Osteoblast (primary cell): ENCODE results near the gene ADAMTS17. TPM values are rescaled to one million over a fixed set of nuclear protein-coding genes. Genes with fewer than 3 reads are reported as not detected.

Experiments
- DNase-seq: peaks from one replicate; pipeline ENCODE4 v3.0.0; 2011; ENCODE audit warnings: low spot score, mixed read lengths; ENCODE audit not compliant: insufficient read length; ENCODE audit errors: missing footprints
- H2AFZ ChIP-seq: 2 replicates; pipeline ENCODE4 v1.6.0; 2011; ENCODE audit warnings: mild to moderate bottlenecking, low read length
- H3K27ac ChIP-seq: 2 replicates; pipeline ENCODE4 v1.5.1; 2011; ENCODE audit warnings: mild to moderate bottlenecking, low read depth, low read length, moderate library complexity
- H3K27me3 ChIP-seq: 2 replicates; pipeline ENCODE4 v1.6.0; 2012; ENCODE audit warnings: mild to moderate bottlenecking, control low read depth, inconsistent platforms, low read length, moderate library complexity; ENCODE audit not compliant: insufficient read depth
- H3K36me3 ChIP-seq: 2 replicates; pipeline ENCODE4 v1.5.1; 2011; ENCODE audit warnings: mild to moderate bottlenecking, low read length, control low read depth, moderate library complexity; ENCODE audit not compliant: insufficient read depth
- H3K4me1 ChIP-seq: 2 replicates; pipeline ENCODE4 v1.5.1; 2011; ENCODE audit warnings: mild to moderate bottlenecking, low read length, control low read depth, moderate library complexity; ENCODE audit not compliant: insufficient read depth
- H3K4me2 ChIP-seq: 2 replicates; pipeline ENCODE4 v1.6.0; 2011; ENCODE audit warnings: mild to moderate bottlenecking, low read length; ENCODE audit not compliant: insufficient read depth
- H3K4me3 ChIP-seq: fragments of 200-600 bp; sonication (generic); 3 replicates; pipeline ENCODE4 v1.5.1; 2012; ENCODE audit warnings: mild to moderate bottlenecking, low read length, inconsistent platforms; ENCODE audit not compliant: insufficient read depth
- H3K79me2 ChIP-seq: 2 replicates; pipeline ENCODE4 v1.6.0; 2012; ENCODE audit warnings: mild to moderate bottlenecking, low read length, control low read depth, inconsistent platforms; ENCODE audit not compliant: insufficient read depth
- H3K9me3 ChIP-seq: 2 replicates; pipeline ENCODE4 v1.5.1; 2011; ENCODE audit warnings: low read depth, low read length, control low read depth
- H4K20me1 ChIP-seq: 2 replicates; pipeline ENCODE4 v1.6.0; 2012; ENCODE audit warnings: mild to moderate bottlenecking, low read length, control low read depth; ENCODE audit not compliant: insufficient read depth
- total RNA-seq: library from RNA; depleted of rRNA; stranded (reverse); fragments of >200 nt; gene quantifications from 2 replicates; pipeline ENCODE4 v1.2.3, GENCODE V29; 2012
- TF ChIP-seq, protein P1 (sequence below): IDR thresholded peaks from 2 replicates; pipeline ENCODE4 v1.5.1; 2011; ENCODE audit warnings: mild to moderate bottlenecking, low read depth, low read length, moderate library complexity; ENCODE audit errors: extremely low read depth

Gene ADAMTS17
- total RNA-seq, 1 donor = under 0.01 TPM

DNA sequence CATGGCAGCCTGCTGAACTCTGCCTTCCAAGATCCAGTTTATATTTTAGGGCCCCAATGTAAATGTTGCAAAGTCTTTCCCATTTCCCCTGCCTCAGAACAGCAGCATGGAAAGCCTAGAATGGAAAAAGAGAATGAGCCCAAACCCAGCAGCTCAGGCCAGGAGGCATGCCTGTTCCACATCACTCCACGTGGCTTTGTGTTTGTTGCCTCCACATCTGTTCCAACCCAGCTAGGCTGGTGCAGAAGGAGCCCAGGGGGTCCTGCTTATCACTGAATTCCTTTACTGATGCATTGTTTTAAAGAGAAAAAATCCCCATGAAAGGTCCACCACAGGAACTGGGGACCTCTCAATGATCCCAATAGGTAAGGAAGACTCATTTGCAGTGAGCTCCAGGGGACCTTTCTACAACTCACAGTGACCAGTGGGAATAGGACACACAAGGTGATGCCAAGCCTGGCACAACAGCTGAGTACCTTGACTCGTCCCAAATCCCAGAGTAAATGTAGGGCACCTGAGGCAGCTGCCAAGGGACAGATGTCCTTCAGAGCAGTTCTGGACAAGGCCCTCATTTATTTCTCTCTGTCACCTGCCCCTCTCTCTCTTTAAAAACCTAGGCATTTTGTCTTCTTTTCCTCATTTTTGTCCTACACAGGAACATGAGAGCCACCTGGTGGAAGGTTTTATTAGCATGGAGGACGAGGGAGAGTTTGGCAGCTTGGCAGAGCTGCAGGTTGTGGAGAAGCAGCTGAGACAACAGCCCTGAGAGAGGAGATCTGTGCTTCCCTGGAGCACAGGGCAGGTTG, 41.7 kb upstream of the ADAMTS17 start:
- H3K9me3 ChIP-seq = no peaks in the 10 kb centered on the region
- no peak overlapping the region for H3K4me2 ChIP-seq
- H2AFZ ChIP-seq = no peak overlapping the region
- H4K20me1 ChIP-seq = no peaks in the 10 kb centered on the region
- H3K4me1 ChIP-seq = no peaks in the 10 kb centered on the region
- H3K27ac ChIP-seq = no peak overlapping the region
- no peaks in the 10 kb centered on the region for H3K27me3 ChIP-seq
- peak; percentile 8 for DNase-seq
- H3K36me3 ChIP-seq = no peaks in the 10 kb centered on the region
- H3K79me2 ChIP-seq = no peaks in the 10 kb centered on the region
- H3K4me3 ChIP-seq = no peak overlapping the region
- TF ChIP-seq, protein P1, sequence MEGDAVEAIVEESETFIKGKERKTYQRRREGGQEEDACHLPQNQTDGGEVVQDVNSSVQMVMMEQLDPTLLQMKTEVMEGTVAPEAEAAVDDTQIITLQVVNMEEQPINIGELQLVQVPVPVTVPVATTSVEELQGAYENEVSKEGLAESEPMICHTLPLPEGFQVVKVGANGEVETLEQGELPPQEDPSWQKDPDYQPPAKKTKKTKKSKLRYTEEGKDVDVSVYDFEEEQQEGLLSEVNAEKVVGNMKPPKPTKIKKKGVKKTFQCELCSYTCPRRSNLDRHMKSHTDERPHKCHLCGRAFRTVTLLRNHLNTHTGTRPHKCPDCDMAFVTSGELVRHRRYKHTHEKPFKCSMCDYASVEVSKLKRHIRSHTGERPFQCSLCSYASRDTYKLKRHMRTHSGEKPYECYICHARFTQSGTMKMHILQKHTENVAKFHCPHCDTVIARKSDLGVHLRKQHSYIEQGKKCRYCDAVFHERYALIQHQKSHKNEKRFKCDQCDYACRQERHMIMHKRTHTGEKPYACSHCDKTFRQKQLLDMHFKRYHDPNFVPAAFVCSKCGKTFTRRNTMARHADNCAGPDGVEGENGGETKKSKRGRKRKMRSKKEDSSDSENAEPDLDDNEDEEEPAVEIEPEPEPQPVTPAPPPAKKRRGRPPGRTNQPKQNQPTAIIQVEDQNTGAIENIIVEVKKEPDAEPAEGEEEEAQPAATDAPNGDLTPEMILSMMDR = peak; percentile 26

DNA sequence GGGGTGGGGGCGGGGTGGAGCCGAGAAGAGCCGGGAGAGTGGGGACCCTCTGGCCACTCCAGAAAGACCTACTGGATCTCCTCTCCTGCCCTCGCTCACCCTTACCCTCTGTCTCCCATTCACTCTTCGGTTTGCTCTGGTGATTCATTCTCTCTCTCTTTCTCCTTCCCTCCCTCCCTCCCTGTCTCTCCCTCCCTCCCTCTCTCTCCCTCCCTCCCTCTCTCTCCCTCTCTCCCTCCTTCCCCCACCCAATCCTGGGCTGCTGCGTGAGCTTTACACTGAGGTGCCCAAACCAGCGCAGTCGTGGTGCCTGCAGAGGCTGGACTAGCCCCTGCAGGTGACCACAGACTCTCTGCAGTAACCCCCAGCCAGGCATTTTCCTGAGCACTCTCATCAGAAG, 32.2 kb upstream of the ADAMTS17 start:
- peak; percentile 21 for DNase-seq
- H4K20me1 ChIP-seq = no peaks in the 10 kb centered on the region
- no peaks in the 10 kb centered on the region for H3K36me3 ChIP-seq
- H3K27me3 ChIP-seq = peaks cover 3% of the 10 kb centered on the region
- no peaks in the 10 kb centered on the region for H3K9me3 ChIP-seq
- TF ChIP-seq, protein P1 = no peak
- no peak overlapping the region for H3K4me3 ChIP-seq
- H3K4me1 ChIP-seq = no peaks in the 10 kb centered on the region
- no peak overlapping the region for H3K4me2 ChIP-seq
- H3K27ac ChIP-seq = no peak overlapping the region
- no peaks in the 10 kb centered on the region for H3K79me2 ChIP-seq
- H2AFZ ChIP-seq = no peak overlapping the region

DNA sequence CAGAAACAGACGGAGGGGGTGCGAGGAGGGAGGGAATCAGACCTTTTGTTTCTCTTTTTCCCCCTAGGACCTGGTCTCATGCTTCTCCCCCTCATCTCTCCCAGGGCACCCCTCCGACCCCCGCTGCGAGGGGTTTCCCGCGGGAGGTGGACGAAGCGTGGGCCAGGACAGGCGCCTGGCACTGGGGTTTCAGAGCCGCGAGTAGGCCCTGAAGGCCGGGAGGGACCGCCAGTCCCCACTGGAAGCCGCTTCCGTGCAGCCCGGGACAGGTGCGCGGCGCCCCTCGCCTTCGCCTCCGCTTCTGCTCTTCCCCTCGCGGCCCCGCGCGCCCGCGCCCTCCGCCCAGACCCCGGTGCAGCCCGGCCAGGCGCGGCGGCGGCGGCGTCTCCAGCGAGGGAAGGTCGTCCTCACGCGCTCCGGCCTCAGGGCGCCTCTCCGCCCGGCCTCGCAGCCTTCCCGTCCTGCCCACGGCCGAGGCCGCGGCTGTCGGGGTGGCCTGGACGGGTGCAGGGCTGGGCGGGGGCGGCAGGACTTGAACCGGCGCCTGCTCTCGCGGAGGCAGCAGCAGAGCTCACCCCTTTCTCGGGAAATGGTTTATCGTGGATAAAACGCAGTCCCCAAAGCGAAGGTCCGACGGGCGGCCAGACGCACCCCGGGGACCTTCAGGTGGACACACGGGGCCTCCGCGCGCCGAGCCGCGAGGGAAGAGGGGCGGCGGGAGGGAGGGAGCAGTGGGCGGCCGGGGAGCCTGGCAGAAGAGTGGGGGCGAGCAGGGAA, 31.5 kb upstream of the ADAMTS17 start:
- H3K4me2 ChIP-seq = no peak overlapping the region

More for the DNA sequence above, 31.5 kb upstream of the ADAMTS17 start:
- H2AFZ ChIP-seq = no peak overlapping the region
- H3K79me2 ChIP-seq = no peaks in the 10 kb centered on the region
- no peaks in the 10 kb centered on the region for H3K9me3 ChIP-seq
- H3K36me3 ChIP-seq = no peaks in the 10 kb centered on the region
- TF ChIP-seq, protein P1 = no peak
- H3K4me1 ChIP-seq = no peaks in the 10 kb centered on the region
- no peak overlapping the region for H3K27ac ChIP-seq
- H4K20me1 ChIP-seq = no peaks in the 10 kb centered on the region
- no peak overlapping the region for H3K4me3 ChIP-seq
- H3K27me3 ChIP-seq = peaks cover 3% of the 10 kb centered on the region
- peak; percentile 44 for DNase-seq
